Effector CD8-positive, alpha-beta T cell (primary cell): ENCODE measurements around the gene ACKR2.
"Not testable (repeated sequence)": the region's sequence is repeated elsewhere in the genome, so short reads cannot be mapped to it uniquely, and the experiment has no call there.

ENCODE experiments used
- DNase-seq: peaks from one replicate; lab custom pipeline; 2025; lab: John Stamatoyannopoulos, UW

Gene ACKR2

GRCh38 chr3:42801048-42801620 is 8.1 kb upstream of the ACKR2 start:
- no peak for DNase-seq

DNA sequence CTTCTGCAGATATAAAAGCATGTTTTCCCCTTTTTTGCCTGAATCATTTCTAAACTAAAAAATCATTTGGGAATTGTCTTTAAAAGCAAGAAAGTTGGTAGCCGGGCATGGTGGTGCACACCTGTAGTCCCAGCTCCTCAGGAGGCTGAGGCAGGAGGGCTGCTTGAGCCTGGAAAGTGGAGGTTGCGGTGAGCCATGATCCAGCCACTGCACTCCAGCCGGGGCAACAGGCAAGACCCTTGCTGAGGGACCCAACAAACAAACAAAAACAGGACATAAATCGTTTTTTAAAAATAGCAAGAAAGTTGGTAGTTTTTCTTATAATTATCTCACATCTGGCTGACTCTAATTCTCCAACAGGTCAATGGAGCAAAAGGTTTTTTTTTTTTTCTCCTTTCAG is 7.5 kb upstream of the ACKR2 start:
- DNase-seq: no peak

DNA sequence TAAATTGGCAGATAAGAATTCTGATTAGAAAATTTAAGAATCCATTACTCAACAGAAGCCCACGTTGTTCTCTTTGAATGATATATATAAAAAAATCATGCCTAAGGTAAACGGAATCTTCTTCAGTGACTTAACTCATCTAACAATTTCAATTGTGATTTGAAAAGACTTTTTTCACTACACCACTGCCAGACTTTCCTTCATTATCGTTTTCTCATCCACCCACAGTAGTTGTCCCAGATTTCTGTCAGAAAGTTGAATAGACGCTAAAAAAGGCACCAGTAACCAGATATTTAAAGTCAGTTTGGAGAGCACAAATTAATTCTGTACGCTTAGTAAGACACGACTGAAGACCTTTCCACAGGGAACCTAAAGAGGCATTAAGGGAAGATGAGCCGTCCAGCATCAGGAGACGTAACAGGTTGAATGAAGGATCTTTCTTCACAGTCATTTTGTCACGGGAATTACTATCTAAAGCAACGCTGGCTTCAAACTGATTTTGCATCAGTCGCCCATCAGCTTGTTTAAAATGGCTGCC is 6.3 kb upstream of the ACKR2 start:
- DNase-seq: no peak

- DNase-seq: no peak
These were observed 5.7 kb upstream of the ACKR2 start for GRCh38 chr3:42803414-42804105.

GRCh38 chr3:42804106-42804830 is 5.0 kb upstream of the ACKR2 start, which contains the start of gene HIGD1A:
Gene HIGD1A, minus strand, starts transcription at chr3:42804490. Its CDS starts 10,237 bp downstream, at chr3:42794253.
- DNase-seq: peak; percentile 90

DNA sequence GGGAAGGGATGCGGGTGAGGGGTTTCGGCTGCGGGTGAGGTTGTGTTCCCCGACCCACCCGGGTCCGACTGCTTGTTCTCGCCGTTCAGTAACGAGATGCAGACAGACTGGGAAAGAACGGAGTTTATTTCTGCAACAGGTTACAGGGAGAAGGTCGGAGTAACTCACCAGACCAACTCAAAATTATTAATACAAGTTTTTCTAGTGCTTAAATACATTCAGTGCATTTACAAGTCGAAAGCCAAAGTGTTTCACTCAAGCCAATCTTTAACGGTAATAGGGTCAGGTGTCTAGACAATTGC is 4.5 kb upstream of the ACKR2 start:
- DNase-seq: no peak

- no peak for DNase-seq
These were observed 4.0 kb upstream of the ACKR2 start for GRCh38 chr3:42805141-42805821.

- no peak for DNase-seq
These were observed 1.3 kb upstream of the ACKR2 start for GRCh38 chr3:42807929-42808328.

- not testable (repeated sequence) for DNase-seq
These were observed 1.5 kb downstream of the ACKR2 start for GRCh38 chr3:42810706-42811105.

- not testable (repeated sequence) for DNase-seq
These were observed 2.1 kb downstream of the ACKR2 start for GRCh38 chr3:42811118-42811883.

DNA sequence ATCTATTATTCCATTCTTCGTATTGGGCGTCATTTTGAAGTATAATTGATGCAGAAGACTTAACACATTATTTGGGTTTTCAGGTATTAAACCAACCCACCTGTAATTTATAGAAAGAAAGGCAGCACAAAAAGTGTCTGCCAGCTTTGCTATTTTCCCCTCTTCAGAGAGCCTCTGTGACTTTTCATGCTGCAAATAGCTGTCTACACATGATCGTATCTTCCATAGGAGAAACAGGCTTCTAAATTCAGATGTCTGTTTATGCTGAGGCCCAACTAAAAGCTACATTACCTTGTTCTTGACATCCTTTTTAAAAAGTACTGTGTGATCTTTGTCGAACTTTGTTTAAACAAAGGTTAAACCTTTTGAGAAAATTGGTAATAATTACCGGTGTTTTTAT is 5.0 kb downstream of the ACKR2 start:
- DNase-seq: no peak

DNA sequence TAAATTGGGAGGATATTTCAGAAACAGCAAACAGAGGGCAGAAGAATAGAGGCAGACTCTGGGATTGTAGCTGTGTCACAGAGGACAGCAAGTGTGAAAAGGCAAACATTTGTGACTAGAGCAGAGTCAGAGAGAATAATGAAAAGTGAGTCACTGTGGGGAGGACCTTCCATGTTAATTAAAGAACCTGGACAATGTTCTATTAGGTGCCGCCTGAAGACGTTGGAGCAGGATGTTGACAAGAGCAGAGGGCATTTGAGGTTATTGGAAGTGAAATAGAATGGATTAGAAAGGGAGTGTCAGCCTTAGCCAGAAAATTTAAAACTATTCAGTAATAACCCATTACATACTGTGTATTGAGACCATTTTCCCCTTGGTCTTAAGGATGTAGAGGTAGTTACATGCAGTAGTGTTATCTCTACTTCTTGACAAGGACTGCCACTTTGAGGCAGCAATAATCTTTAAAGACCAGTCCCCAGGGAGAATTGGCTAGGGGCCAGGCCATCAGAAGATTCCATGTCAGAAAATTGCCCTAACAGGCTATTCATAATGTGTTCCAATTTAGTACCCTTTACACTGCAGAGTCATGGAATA is 5.8 kb downstream of the ACKR2 start:
- DNase-seq: no peak

DNA sequence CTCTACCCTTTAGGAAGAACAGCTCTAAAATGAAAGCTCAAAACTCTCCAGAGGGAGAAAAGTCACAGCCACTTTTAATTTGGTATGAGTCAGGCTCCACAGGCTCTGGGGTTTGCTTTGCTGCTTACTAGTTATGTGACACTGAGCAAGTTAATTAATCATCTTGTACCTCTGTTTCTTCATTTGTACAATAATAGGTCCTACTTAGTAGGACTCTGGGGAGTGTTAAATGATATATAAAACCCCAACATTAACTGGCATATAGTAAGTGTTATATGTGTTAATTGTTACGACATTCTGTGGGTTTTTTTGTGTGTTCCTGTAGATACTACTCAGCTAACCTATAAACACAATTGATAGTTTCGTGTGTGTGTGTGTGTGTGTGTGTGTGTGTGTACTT is 6.6 kb downstream of the ACKR2 start:
- no peak for DNase-seq

GRCh38 chr3:42819351-42819965 is 10.2 kb downstream of the ACKR2 start:
- DNase-seq: no peak

DNA sequence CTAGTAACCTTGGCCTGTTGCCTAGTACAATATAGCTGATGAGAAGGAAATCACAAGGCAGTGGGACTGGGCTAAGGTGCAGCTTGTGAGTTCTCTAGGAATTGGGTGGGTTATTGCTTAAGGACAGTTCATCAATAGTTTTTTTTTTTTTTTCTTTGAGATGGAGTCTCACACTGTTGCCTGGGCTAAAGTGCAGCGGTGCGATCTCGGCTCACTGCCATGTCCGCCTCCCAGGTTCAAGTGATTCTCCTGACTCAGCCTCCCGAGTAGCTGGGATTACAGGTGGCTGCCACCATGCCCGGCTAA is 11.5 kb downstream of the ACKR2 start:
- no peak for DNase-seq

- DNase-seq: no peak
These were observed 13.6 kb downstream of the ACKR2 start for GRCh38 chr3:42822828-42823227.

DNA sequence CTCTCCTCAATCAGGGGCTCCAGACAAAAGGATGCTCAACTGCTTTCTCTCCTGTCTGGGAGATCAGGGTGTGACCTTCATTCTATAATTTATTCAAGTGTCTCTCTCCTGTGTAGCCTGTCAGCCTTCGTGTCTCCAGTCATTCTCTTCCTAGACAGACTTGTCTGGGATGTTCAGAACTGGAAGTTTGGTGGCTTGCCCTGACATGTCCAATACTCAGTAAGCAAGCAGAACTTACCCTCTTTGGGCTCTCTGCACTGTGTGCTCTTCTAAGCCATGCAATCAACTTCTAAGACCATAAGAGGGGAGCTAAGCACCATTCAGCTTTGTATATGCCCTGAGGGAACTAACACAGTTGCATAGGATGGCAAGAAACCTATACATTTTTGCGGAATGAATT is 14.1 kb downstream of the ACKR2 start:
- DNase-seq: no peak

DNA sequence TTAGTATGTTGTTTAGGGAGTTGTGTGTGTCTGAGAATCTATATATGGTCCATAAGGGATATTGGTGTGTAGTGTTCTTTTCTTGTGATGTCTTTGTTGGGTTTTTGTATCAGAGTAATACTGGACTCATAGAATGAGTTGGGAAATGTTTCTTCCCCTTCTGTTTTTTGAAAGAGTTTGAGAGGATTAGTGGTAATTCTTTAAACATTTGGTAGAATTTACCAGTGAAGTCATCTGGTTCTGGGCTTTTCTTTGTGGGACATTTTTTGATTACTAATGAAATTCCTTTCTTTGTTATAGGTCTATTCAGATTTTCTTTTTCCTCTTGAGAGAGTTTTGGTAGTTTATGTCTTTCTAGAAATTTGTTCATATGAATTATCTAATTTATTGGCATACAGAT is 16.9 kb downstream of the ACKR2 start:
- DNase-seq: no peak

GRCh38 chr3:42827023-42827422 is 17.8 kb downstream of the ACKR2 start:
- DNase-seq: no peak

- DNase-seq: no peak
These were observed 18.4 kb downstream of the ACKR2 start for GRCh38 chr3:42827654-42828053.

DNA sequence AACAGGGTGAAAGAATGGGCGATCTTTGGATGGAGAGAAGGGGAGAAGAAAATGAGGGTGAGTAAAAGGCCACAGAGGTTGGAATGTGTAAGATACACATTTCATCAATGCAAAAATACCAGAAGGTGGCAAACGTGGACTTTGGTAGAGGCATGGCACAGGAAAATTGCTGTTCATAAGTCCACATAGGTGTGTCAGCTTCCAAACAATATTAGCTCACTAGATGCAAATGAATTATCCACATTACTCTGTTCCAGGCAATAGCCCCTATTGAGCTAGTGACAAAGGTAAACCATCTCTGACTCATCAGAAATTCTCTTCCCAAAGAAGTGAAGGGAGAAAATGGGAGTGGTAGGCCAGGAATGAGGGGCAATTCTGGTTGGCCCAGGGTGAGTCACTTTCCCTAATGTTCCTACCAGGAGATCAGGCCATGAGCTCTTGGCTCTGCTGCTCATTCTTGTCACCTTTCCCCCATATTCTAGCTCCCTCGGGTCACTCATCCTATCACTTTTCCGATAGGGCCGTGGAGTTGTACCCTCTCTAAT is 19.9 kb downstream of the ACKR2 start:
- no peak for DNase-seq
